SU-DHL-6 (cell line): Measurements from ENCODE around the gene WIPF3.

Experiments used
- H2AFZ ChIP-seq: fragments of 200-600 bp; sonication (generic); 2 replicates; pipeline ENCODE4 v1.6.1; 2014; ENCODE audit warnings: low read depth, mild to moderate bottlenecking, moderate library complexity, mixed read lengths, antibody characterized with exemption, low read length; ENCODE audit not compliant: severe bottlenecking
- H3F3A ChIP-seq: fragments of 200-600 bp; shearing (Covaris generic); 2 replicates; pipeline ENCODE4 v1.6.0; 2016; ENCODE audit warnings: antibody characterized with exemption, mild to moderate bottlenecking; ENCODE audit not compliant: insufficient read depth
- H3K27ac ChIP-seq: fragments of 200-600 bp; sonication (generic); 2 replicates; pipeline ENCODE4 v1.5.1; 2016; ENCODE audit warnings: low read depth, mild to moderate bottlenecking, low read length, moderate library complexity, mixed read lengths
- H3K27me3 ChIP-seq: fragments of 200-600 bp; sonication (generic), shearing (Covaris generic); 2 replicates; pipeline ENCODE4 v1.6.0; 2014; ENCODE audit warnings: mild to moderate bottlenecking, low read length
- H3K36me3 ChIP-seq: fragments of 200-600 bp; sonication (generic); 2 replicates; pipeline ENCODE4 v1.6.1; 2014; ENCODE audit warnings: mild to moderate bottlenecking, low read length, mixed read lengths
- H3K4me2 ChIP-seq: fragments of 300-600, 200-600 bp; shearing (Covaris generic), sonication (generic); 2 replicates; pipeline ENCODE4 v1.6.0; 2014; ENCODE audit warnings: low read length, low read depth, mild to moderate bottlenecking; ENCODE audit not compliant: poor library complexity, severe bottlenecking
- H3K4me3 ChIP-seq: fragments of 200-600 bp; sonication (generic); 2 replicates; pipeline ENCODE4 v1.5.1; 2014; ENCODE audit warnings: antibody characterized with exemption, low read length, mild to moderate bottlenecking, mixed read lengths; ENCODE audit not compliant: insufficient read depth, poor library complexity, severe bottlenecking
- H3K79me2 ChIP-seq: fragments of 200-600 bp; sonication (generic); 2 replicates; pipeline ENCODE4 v1.6.1; 2014; ENCODE audit warnings: mild to moderate bottlenecking, low read length, moderate library complexity; ENCODE audit not compliant: insufficient read depth
- H3K9ac ChIP-seq: fragments of 200-600 bp; sonication (generic); 2 replicates; pipeline ENCODE4 v1.7.0; 2014; ENCODE audit warnings: mild to moderate bottlenecking, low read length
- H3K9me2 ChIP-seq: fragments of 200-600 bp; sonication (generic); replicated peaks from 2 replicates; pipeline ENCODE4 v1.6.1; 2014; ENCODE audit warnings: low read length; ENCODE audit not compliant: insufficient read depth
- H3K9me3 ChIP-seq: fragments of 200-600 bp; sonication (generic); 2 replicates; pipeline ENCODE4 v1.6.1; 2014; ENCODE audit warnings: low read length, mixed read lengths; ENCODE audit not compliant: insufficient read depth
- H4K20me1 ChIP-seq: fragments of 200-600 bp; sonication (generic); 2 replicates; pipeline ENCODE4 v1.6.1; 2014; ENCODE audit warnings: low read depth, mild to moderate bottlenecking, antibody characterized with exemption, low read length, moderate library complexity, mixed read lengths
- CTCF ChIP-seq: fragments of 200-600 bp; sonication (generic); IDR thresholded peaks from one replicate; pipeline ENCODE4 v1.5.1; 2017; ENCODE audit warnings: antibody characterized with exemption, mild to moderate bottlenecking, low read length, moderate library complexity; ENCODE audit not compliant: insufficient read depth, poor library complexity, severe bottlenecking
- EZH2phosphoT487 ChIP-seq: fragments of 200-600 bp; sonication (generic), shearing (Covaris generic); conservative IDR thresholded peaks from 2 replicates; pipeline ENCODE4 v1.6.1; 2018; ENCODE audit warnings: mild to moderate bottlenecking, antibody characterized with exemption, low read length, moderate library complexity, mixed read lengths

WIPF3 gene

GRCh38 chr7:29951206-29951605, 144.9 kb downstream of the WIPF3 start:
- H3K36me3 ChIP-seq = no peaks in the 10 kb centered on the region
- no peak overlapping the region for H3K9ac ChIP-seq
- H3K27ac ChIP-seq = no peak overlapping the region
- H3F3A ChIP-seq = no peaks in the 10 kb centered on the region
- H2AFZ ChIP-seq = no peak overlapping the region
- H3K9me3 ChIP-seq = peaks cover 20% of the 10 kb centered on the region; the same call in 1 of the 2 replicates
- TF ChIP-seq EZH2phosphoT487 (no peak), CTCF (no peak)
- no peaks in the 10 kb centered on the region for H3K9me2 ChIP-seq
- no peaks in the 10 kb centered on the region for H3K27me3 ChIP-seq
- no peak overlapping the region for H3K4me2 ChIP-seq
- no peaks in the 10 kb centered on the region for H4K20me1 ChIP-seq
- H3K4me3 ChIP-seq = no peak overlapping the region
- H3K79me2 ChIP-seq = no peaks in the 10 kb centered on the region

- H3F3A ChIP-seq = no peaks in the 10 kb centered on the region
- no peaks in the 10 kb centered on the region for H3K79me2 ChIP-seq
- no peak overlapping the region for H3K4me2 ChIP-seq
- no peak overlapping the region for H3K27ac ChIP-seq
- H3K9ac ChIP-seq = no peak overlapping the region
- no peak for TF ChIP-seq EZH2phosphoT487
- no peak for TF ChIP-seq CTCF
- H3K36me3 ChIP-seq = no peaks in the 10 kb centered on the region
- H3K9me2 ChIP-seq = no peaks in the 10 kb centered on the region
- H3K4me3 ChIP-seq = no peak overlapping the region
- H4K20me1 ChIP-seq = no peaks in the 10 kb centered on the region
- no peak overlapping the region for H2AFZ ChIP-seq
- H3K9me3 ChIP-seq = peaks cover 20% of the 10 kb centered on the region; the same call in 1 of the 2 replicates
- H3K27me3 ChIP-seq = no peaks in the 10 kb centered on the region
These were observed 147.5 kb downstream of the WIPF3 start for GRCh38 chr7:29953726-29954347.

DNA sequence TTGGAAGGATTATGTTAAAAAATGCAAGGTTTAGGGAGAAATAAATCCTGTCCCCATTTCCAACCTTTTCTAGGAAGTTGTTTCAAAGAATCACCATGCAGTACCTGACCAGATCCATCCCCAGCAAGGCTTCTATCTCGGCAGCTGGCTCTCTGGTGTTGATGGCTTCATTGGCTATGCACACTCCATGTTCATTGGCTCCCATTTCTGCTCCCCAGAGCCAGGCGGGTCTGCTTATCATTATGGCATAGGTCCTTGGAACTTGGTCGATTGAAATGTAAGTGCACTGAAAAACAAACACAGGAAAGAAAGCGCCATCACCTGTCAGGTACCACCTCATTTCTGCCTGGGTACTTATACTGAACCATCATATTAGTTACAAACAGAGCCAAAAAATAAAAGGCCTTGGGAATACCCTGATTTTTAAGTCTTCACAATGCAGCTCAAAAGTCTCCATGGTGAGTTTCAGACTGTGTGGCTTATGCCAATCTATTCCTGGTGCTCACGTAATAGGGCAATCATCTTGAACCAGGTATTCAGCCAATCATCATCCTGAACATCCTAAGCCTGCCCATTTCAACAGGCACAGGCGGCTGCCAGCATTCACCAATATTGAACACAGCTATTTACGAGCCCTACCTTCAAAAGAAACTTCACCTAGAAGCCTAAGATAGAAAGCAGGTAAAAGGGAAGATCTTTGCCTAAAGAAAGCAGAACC, 148.9 kb downstream of the WIPF3 start:
- no peak overlapping the region for H3K9ac ChIP-seq
- no peaks in the 10 kb centered on the region for H3F3A ChIP-seq
- no peaks in the 10 kb centered on the region for H3K9me2 ChIP-seq
- H3K79me2 ChIP-seq = no peaks in the 10 kb centered on the region
- TF ChIP-seq CTCF = no peak
- no peak for TF ChIP-seq EZH2phosphoT487
- H3K4me2 ChIP-seq = no peak overlapping the region
- no peaks in the 10 kb centered on the region for H4K20me1 ChIP-seq
- H3K27ac ChIP-seq = no peak overlapping the region
- no peak overlapping the region for H2AFZ ChIP-seq
- no peak overlapping the region for H3K4me3 ChIP-seq
- H3K9me3 ChIP-seq = peaks cover 12% of the 10 kb centered on the region; the same call in 1 of the 2 replicates
- no peaks in the 10 kb centered on the region for H3K36me3 ChIP-seq
- H3K27me3 ChIP-seq = no peaks in the 10 kb centered on the region
